Choroid plexus epithelial cell (primary cell): ENCODE data around the gene MRPS15.

Experiments
- DNase-seq: peaks from one replicate; pipeline ENCODE4 v3.0.0-alpha.2; 2010; ENCODE audit warnings: low read depth
- H3K4me3 ChIP-seq: 2 replicates; pipeline ENCODE4 v1.5.1; 2011; ENCODE audit warnings: low read depth, mild to moderate bottlenecking, control low read depth, low read length, moderate library complexity
- CTCF ChIP-seq: conservative IDR thresholded peaks from 2 replicates; pipeline ENCODE4 v1.5.1; 2011; ENCODE audit warnings: low read depth, mild to moderate bottlenecking, control low read depth, inconsistent platforms, low read length, moderate library complexity

Gene MRPS15

GRCh38 chr1:36408479-36408878 is 55.7 kb downstream of the MRPS15 start:
- DNase-seq, result no peak
- H3K4me3 ChIP-seq, result no peak overlapping the region
- TF ChIP-seq CTCF, result no peak

GRCh38 chr1:36406440-36406839 is 57.7 kb downstream of the MRPS15 start:
- no peak overlapping the region for H3K4me3 ChIP-seq
- TF ChIP-seq CTCF, result no peak
- no peak for DNase-seq
